Common myeloid progenitor, CD34-positive (primary cell): ENCODE results near the gene SMAP2. TPM values are rescaled to one million over a fixed set of nuclear protein-coding genes. Genes with fewer than 3 reads are reported as not detected.
"Not testable (repeated sequence)": the region's sequence is repeated elsewhere in the genome, so short reads cannot be mapped to it uniquely, and the experiment has no call there.

Experiments
- CTCF ChIA-PET: fragments of 350-600 bp; sonication (Branson Sonifier 250); formaldehyde crosslinking; loops from one replicate; lab custom pipeline; 2021; ENCODE audit warnings: antibody characterized with exemption; lab: Charles Lee
- POLR2A ChIA-PET: fragments of 350-600 bp; sonication (Branson Sonifier 250); formaldehyde crosslinking; loops from one replicate; lab custom pipeline; 2021; ENCODE audit warnings: antibody characterized with exemption; lab: Charles Lee
- DNase-seq, 3 donors: peaks; one replicate each; pipeline versions ENCODE4 v3.0.0 to v3.0.0-alpha.2; 2013
- H3K27ac ChIP-seq, 2 experiments: 1 replicate in 1 of 2; 2 replicates in 1 of 2; pipeline ENCODE4 v1.7.0; 2013; ENCODE audit warnings: inconsistent platforms in 2 of 2, low read length in 2 of 2, mild to moderate bottlenecking in 2 of 2, low read depth in 1 of 2, moderate library complexity in 1 of 2; ENCODE audit not compliant: severe bottlenecking in 2 of 2, insufficient read depth in 1 of 2, poor library complexity in 1 of 2
- H3K27me3 ChIP-seq, 5 experiments: replicated peaks in 2 of 5; 1 replicate in 3 of 5; 2 replicates in 2 of 5; pipeline versions ENCODE4 v1.6.1 to v1.7.0; 2013; ENCODE audit warnings: low read length in 4 of 5, mild to moderate bottlenecking in 2 of 5, moderate library complexity in 2 of 5, inconsistent platforms in 1 of 5; ENCODE audit not compliant: insufficient read depth in 5 of 5, control insufficient read depth in 4 of 5
- H3K36me3 ChIP-seq, 4 experiments: 1 replicate in 2 of 4; 2 replicates in 2 of 4; pipeline versions ENCODE4 v1.6.1 to v1.7.0; 2013; ENCODE audit warnings: low read length in 3 of 4, control low read depth in 1 of 4, mild to moderate bottlenecking in 1 of 4; ENCODE audit not compliant: control insufficient read depth in 4 of 4, insufficient read depth in 4 of 4
- H3K4me1 ChIP-seq, 4 experiments: 1 replicate in 3 of 4; 2 replicates in 1 of 4; pipeline versions ENCODE4 v1.6.1 to v1.7.1; 2013; ENCODE audit warnings: low read length in 3 of 4, mild to moderate bottlenecking in 3 of 4, control low read depth in 1 of 4, inconsistent platforms in 1 of 4, moderate library complexity in 1 of 4; ENCODE audit not compliant: control insufficient read depth in 4 of 4, insufficient read depth in 4 of 4; ENCODE audit errors: control extremely low read depth in 1 of 4
- H3K4me3 ChIP-seq, 7 experiments: 1 replicate in 4 of 7; 2 replicates in 3 of 7; pipeline versions ENCODE4 v1.5.1 to v1.7.0; 2013; ENCODE audit warnings: mild to moderate bottlenecking in 7 of 7, low read length in 6 of 7, moderate library complexity in 6 of 7, inconsistent platforms in 2 of 7, low read depth in 2 of 7, control low read depth in 1 of 7; ENCODE audit not compliant: insufficient read depth in 4 of 7, control insufficient read depth in 1 of 7; ENCODE audit errors: extremely low read depth in 1 of 7
- H3K9me3 ChIP-seq, 5 experiments: 1 replicate in 4 of 5; 2 replicates in 1 of 5; pipeline versions ENCODE4 v1.6.1 to v1.7.1; 2013; ENCODE audit warnings: low read length in 4 of 5, mild to moderate bottlenecking in 2 of 5, inconsistent platforms in 1 of 5, low read depth in 1 of 5, moderate library complexity in 1 of 5; ENCODE audit not compliant: control insufficient read depth in 4 of 5, insufficient read depth in 2 of 5; ENCODE audit errors: control extremely low read depth in 1 of 5
- WGBS: methylation state at CpG from one replicate; pipeline ENCODE4 v1.1.5; 2013; ENCODE audit not compliant: insufficient coverage; 5-methylcytosine and 5-hydroxymethylcytosine counted together
- polyA plus RNA-seq: library from polyadenylated mRNA; unstranded; fragments of 120-200 nt; gene quantifications from one replicate; pipeline ENCODE4 v1.2.1, GENCODE V29; 2013

The SMAP2 gene
- polyA plus RNA-seq = 53.4 TPM

DNA sequence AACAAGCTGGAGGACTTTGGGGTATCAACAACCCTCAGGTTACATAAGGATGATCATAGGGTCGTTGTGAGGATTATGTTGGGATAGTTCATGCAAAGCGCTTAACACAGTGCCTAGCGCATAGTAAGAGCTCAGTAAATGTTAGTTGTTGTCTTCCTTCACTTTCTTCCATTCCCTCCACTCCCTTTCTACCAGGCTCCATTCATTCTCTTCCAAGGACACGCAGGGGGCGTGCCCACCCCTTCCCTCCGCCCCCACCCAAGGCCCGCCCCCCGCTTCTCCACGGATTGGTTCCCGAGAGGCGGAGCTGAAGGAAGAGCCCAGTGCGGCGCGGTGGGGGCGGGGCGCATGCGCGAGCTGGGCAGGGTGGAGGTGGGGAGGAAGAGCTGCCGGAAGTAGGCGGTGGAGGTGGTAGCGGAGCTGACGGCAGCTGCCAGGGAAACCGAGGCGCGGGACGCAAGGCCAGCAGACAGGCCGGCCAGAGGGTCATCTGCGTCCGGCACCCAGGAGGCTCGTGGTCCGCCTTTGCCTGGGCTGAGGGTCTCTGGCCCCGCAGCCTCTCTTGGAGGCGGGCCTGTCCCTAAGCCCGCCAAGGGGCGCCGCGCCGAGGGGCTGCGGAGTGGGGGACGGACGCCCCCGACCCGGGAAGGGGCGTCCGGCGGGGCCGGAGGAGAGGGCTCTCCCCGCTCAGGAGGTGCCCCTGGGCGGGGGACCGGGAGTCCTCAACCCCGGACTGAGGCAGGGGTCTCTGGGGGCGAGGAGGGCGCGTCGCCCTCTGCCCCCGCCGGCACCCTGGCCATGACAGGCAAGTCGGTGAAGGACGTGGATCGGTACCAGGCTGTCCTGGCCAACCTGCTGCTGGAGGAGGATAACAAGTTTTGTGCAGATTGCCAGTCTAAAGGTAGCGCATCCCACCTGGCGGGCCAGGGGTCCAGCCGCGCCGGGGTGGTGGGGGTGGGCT lies at the start of gene SMAP2:
Gene SMAP2, plus strand, starts transcription at position 405 of the 961 bp plus-strand sequence. Its CDS starts 394 bp downstream, at position 799.
- Histone ChIP-seq H3K27ac (peak within 1 kb of the TSS; percentile 85 to 92), H3K27me3 (no peaks in the 10 kb centered on the region), H3K36me3 (peaks cover 0 to 3% (median 1%) of the 10 kb centered on the region in 4 experiments), H3K4me1 (peaks cover 6 to 22% (median 17%) of the 10 kb centered on the region in 4 experiments), H3K9me3 (no peaks in the 10 kb centered on the region), H3K4me3 (peak within 1 kb of the TSS; percentile 89 to 98 (median 92))
- POLR2A ChIA-PET = interaction anchor here (0.6 to 0.9 kb wide), 4 partner anchors 13 to 45 kb away, joined by 3 read pairs; no protein-coding TSS in a partner anchor
- under 1% methylated on average over 49 of the region's 65 CpGs for WGBS
- CTCF ChIA-PET = interaction anchor here (0.6 to 3.4 kb wide), 10 partner anchors 9 to 286 kb away, joined by 3 to 14 read pairs (median 4); no protein-coding TSS in a partner anchor
- peak; percentile 94 to 96 (median 96) for DNase-seq

DNA sequence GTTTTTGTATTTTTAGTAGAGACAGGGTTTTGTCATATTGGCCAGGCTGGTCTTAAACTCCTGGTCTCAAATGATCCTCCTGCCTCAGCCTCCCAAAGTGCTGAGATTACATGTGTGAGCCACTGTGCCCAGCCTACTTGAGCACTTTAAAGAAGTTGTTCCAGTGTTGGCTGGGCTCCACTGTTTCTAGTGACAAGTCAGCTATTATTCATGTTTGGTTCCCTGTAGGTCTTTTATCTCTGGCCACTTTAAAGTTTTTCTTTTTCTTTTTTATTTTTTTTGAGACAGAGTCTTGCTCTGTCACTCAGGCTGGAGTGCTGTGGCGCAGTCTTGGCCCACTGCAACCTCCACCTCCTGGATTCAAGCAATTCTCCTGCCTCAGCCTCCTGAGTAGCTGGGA lies 42.1 kb upstream of the SMAP2 start:
- 100% methylated on average over 1 of the region's 1 CpG for WGBS
- H3K9me3 ChIP-seq, POLR2A ChIA-PET, H3K4me3 ChIP-seq, H3K4me1 ChIP-seq, H3K36me3 ChIP-seq, DNase-seq, CTCF ChIA-PET, H3K27me3 ChIP-seq, H3K27ac ChIP-seq: not testable (repeated sequence)

DNA sequence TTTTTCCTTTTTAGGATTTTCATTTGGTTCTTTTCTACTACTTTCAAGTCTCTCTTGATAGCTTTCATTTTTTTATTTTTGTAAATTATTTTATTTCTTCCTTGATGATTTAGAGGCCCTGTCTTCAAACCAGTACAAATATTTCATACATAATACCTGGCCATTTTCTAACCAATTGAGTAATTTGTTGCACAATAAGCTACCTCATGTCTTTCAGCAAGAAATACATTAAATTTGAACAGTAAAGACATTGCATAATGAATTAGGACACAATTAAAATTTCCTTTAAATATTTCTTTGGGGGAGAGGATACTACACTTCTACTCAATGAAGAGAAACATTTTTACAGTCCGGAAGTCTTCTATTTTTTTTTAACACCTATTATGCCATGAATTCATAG lies 40.8 kb upstream of the SMAP2 start:
- ChIA-PET CTCF (interaction anchor here (0.6 kb wide), 1 partner anchor 118 kb away, joined by 3 read pairs; no protein-coding TSS in a partner anchor), POLR2A (no interaction called here)
- Histone ChIP-seq H3K27me3 (no peaks in the 10 kb centered on the region), H3K27ac (no peak overlapping the region), H3K4me3 (no peak overlapping the region), H3K9me3 (peaks cover 0 to 6% (median 0%) of the 10 kb centered on the region in 5 experiments), H3K4me1 (no peaks in the 10 kb centered on the region), H3K36me3 (no peaks in the 10 kb centered on the region)
- no peak for DNase-seq
- WGBS = no CpG with 5 or more reads among the region's 1 CpG

DNA sequence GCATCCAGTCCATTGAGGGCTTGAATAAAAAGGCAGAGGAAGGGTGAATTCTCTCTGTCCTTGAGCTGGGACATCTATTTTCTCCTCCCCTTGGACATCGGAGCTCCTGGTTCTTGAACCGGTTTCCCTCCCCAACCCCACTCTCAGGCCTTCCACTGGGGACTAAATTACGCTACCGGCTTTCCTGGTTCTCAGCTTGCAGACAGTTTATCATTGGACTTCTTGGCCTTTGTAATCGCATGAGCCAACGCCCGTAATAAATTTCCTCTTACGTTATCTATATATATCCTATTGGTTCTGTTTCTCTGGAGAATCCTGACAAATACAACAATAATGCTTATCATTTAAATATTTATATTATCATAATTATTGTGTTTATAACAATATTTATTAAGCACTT lies 36.1 kb upstream of the SMAP2 start:
- Histone ChIP-seq H3K27ac (no peak overlapping the region), H3K4me1 (peaks cover 0 to 21% (median 8%) of the 10 kb centered on the region in 4 experiments), H3K4me3 (no peak overlapping the region), H3K9me3 (peaks cover 0 to 7% (median 0%) of the 10 kb centered on the region in 5 experiments), H3K27me3 (no peaks in the 10 kb centered on the region), H3K36me3 (no peaks in the 10 kb centered on the region)
- ChIA-PET POLR2A (no interaction called here), CTCF (interaction anchor here (0.6 to 6.1 kb wide), 20 partner anchors 9 to 261 kb away, joined by 3 to 66 read pairs (median 6); partner anchors contain the start of gene COL9A2)
- 96% methylated on average over 4 of the region's 8 CpGs for WGBS
- DNase-seq = no peak

DNA sequence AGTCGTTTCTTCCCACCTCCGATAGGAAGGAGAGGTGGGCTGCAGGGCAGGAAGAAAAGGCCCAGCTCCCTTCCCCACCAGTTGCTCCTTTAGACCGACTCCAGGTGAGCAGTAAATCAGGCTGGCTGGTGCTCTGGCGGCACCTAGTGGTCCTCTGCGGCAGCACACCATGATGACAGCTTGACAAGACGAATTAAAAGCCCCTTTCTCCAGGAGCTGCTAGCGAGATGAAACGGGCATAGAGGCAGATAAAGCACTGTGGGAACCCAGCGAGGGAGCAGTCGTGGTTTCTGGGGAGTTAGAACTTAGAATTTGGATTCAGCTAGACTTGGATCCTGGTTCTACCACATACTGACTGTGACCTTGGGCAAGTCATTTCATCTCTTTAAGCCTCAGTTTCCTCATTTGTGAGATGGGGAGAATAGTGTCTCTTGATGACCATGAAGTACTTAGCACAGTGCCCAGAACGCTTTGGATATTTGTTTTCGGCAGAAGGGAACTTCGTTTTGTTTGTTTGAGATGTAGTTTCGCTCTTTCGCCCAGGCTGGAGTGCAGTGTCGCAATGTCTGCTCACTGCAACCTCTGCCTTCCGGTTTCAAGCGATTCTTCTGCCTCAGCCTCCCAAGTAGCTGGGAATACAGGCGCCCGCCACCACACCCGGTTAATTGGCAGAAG lies 34.6 kb upstream of the SMAP2 start:
- H3K36me3 ChIP-seq = no peaks in the 10 kb centered on the region
- ChIA-PET CTCF (interaction anchor here (0.7 to 6.1 kb wide), 45 partner anchors 10 to 421 kb away, joined by 3 to 66 read pairs (median 4); partner anchors contain the start of genes COL9A2 and ZMPSTE24), POLR2A (interaction anchor here (1.0 kb wide), 1 partner anchor 185 kb away, joined by 4 read pairs; no protein-coding TSS in a partner anchor)
- H3K9me3 ChIP-seq = peaks cover 0 to 4% (median 0%) of the 10 kb centered on the region in 5 experiments
- H3K27me3 ChIP-seq = no peaks in the 10 kb centered on the region
- DNase-seq = peak; percentile 84 to 92 (median 89)
- peaks cover 0 to 21% (median 8%) of the 10 kb centered on the region in 4 experiments for H3K4me1 ChIP-seq
- peak overlapping the region in 2 of 7 experiments; percentile 52 to 55 for H3K4me3 ChIP-seq
- no peak overlapping the region for H3K27ac ChIP-seq
- 41% methylated on average over 14 of the region's 21 CpGs for WGBS

DNA sequence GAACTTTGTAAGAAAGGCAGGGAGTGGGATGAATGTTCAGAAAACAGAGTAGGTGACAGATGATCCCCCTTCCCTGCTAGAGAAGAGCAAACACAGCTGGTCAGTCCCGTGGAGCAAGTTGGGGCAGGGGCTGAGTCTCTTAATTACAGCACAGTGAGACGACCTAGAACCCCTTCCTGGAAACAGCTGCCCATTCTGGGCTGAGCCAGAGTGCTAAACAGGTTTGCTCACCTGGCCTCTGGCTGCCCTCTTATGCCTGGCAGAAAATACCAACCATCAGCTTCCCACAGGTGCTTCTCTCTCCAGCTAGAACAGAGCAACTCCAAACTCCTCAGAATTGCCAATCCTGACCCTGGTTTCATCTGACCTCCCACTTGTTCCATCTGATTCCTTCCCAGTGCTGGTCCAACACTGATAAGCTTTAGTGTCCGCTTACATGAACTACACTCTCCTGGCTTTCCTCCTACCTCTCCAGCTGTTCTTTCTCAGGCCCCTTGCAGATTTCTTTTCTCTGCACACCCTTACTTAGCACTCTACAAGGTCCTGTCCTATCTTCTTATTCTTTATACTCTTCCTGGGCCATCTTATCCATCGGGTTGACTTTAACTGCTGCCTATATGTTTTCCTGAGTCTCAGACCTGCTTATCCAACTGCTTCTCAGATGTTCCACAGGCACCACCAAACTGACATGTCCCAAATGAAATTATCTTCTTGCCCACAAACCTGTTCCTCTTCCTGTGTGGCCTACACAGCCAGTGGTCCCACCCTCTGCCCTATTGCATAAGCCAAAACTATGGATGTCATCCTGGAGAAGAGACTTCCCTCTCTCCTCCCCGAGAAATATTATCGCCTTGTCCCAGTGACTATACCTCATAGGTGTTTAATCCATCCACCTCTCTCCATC lies 33.9 kb upstream of the SMAP2 start:
- DNase-seq = peak in 2 of 3 donors; percentile 18 to 20
- ChIA-PET POLR2A (interaction anchor here (1.0 kb wide), 1 partner anchor 186 kb away, joined by 4 read pairs; no protein-coding TSS in a partner anchor), CTCF (interaction anchor here (0.6 to 6.1 kb wide), 35 partner anchors 10 to 421 kb away, joined by 3 to 66 read pairs (median 6); partner anchors contain the start of genes COL9A2 and ZMPSTE24)
- WGBS = 75% methylated on average over 6 of the region's 6 CpGs
- H3K9me3 ChIP-seq = peaks cover 0 to 4% (median 0%) of the 10 kb centered on the region in 5 experiments
- no peak overlapping the region for H3K27ac ChIP-seq
- no peak overlapping the region for H3K4me3 ChIP-seq
- no peaks in the 10 kb centered on the region for H3K36me3 ChIP-seq
- H3K27me3 ChIP-seq = no peaks in the 10 kb centered on the region
- H3K4me1 ChIP-seq = peaks cover 0 to 21% (median 8%) of the 10 kb centered on the region in 4 experiments
